A549 (cell line): ENCODE measurements around the gene PRUNE2. TPM values are rescaled to one million over a fixed set of nuclear protein-coding genes. Genes with fewer than 3 reads are reported as not detected.
A peak's percentile ranks its signal among the peaks of the same experiment; 100 is the strongest.
"Not testable (repeated sequence)": the region's sequence is repeated elsewhere in the genome, so short reads cannot be mapped to it uniquely, and the experiment has no call there.

Experiments used
- ATAC-seq, 2 experiments: fragments of 200-7000 bp in 1 of 2; fragments of >200 bp in 1 of 2; cut with Nextera tagmentation in 1 of 2; cut with Tn5 transposase in 1 of 2; 3 replicates each; pipeline versions ENCODE4 v1.8.0 to v1.9.1; 2018 to 2020; ENCODE audit warnings: mild to moderate bottlenecking in 1 of 2, moderate library complexity in 1 of 2
- CTCF ChIA-PET: fragments of 300-600 bp; sonication (Branson Sonifier 250); formaldehyde crosslinking; extraction: SDS; loops from one replicate; lab custom pipeline; 2021; ENCODE audit warnings: antibody characterized with exemption, inconsistent platforms; lab: Yijun Ruan, JAX
- POLR2A ChIA-PET: fragments of 350-600 bp; formaldehyde crosslinking; extraction: SDS; loops from one replicate; lab custom pipeline; 2021; ENCODE audit warnings: antibody characterized with exemption, inconsistent platforms; lab: Yijun Ruan, JAX
- DNase-seq, 2 experiments: peaks; one replicate each; pipeline versions ENCODE4 v3.0.0 to v3.0.0-alpha.2; 2011 to 2016; ENCODE audit warnings: low read depth in 1 of 2, low spot score in 1 of 2
- FAIRE-seq: peaks from 2 replicates; lab custom pipeline; 2011; peaks lifted over from hg19 to GRCh38; lab: Jason Lieb, UNC
- H3K27ac ChIP-seq, 2 experiments: fragments of >200 bp; sonication (Bioruptor Twin); formaldehyde crosslinking; 3 replicates each; pipeline ENCODE4 v1.5.1; 2016 to 2017
- H3K4me1 ChIP-seq: fragments of >200 bp; sonication (Bioruptor Twin); formaldehyde crosslinking; 3 replicates; pipeline ENCODE4 v1.6.1; 2016
- H3K4me2 ChIP-seq: fragments of >200 bp; sonication (Bioruptor Twin); formaldehyde crosslinking; 3 replicates; pipeline ENCODE4 v1.6.1; 2016
- H3K4me3 ChIP-seq: fragments of >200 bp; sonication (Bioruptor Twin); formaldehyde crosslinking; 3 replicates; pipeline ENCODE4 v1.5.1; 2016
- H3K9me3 ChIP-seq: fragments of >200 bp; sonication (Bioruptor Twin); formaldehyde crosslinking; 3 replicates; pipeline ENCODE4 v1.6.1; 2016
- BHLHE40 ChIP-seq: IDR thresholded peaks from 2 replicates; pipeline ENCODE4 v1.6.1; 2012; ENCODE audit warnings: low read depth, low read length, inconsistent platforms
- CHD2 ChIP-seq: fragments of 150-350 bp; IDR thresholded peaks from 2 replicates; pipeline ENCODE4 v1.6.1; 2014; ENCODE audit warnings: low read length; ENCODE audit not compliant: partially characterized antibody
- ESRRA ChIP-seq: fragments of 150-350 bp; IDR thresholded peaks from 2 replicates; pipeline ENCODE4 v1.6.1; 2014; ENCODE audit warnings: mild to moderate bottlenecking, low read length, borderline replicate concordance
- FOSL2 ChIP-seq, 2 experiments: fragments of 450-650 bp in 1 of 2; fragments of >200 bp in 1 of 2; sonication (Bioruptor Twin) in 1 of 2; formaldehyde crosslinking; IDR thresholded peaks; 2 replicates each; pipeline versions ENCODE4 v1.5.0 to v1.6.1; 2016 to 2020; ENCODE audit warnings: mild to moderate bottlenecking in 1 of 2, moderate library complexity in 1 of 2
- HOXB5 ChIP-seq: fragments of 250-450 bp; sonication (Bioruptor Pico); IDR thresholded peaks from 2 replicates; pipeline ENCODE4 v1.5.0; 2020; ENCODE audit warnings: mild to moderate bottlenecking, moderate library complexity
- JUN ChIP-seq, 2 experiments: fragments of >200 bp; sonication (Bioruptor Twin); formaldehyde crosslinking; IDR thresholded peaks; 2 replicates in 1 of 2; 3 replicates in 1 of 2; pipeline ENCODE4 v1.6.1; 2016 to 2017
- NFE2L2 ChIP-seq: fragments of 150-350 bp; conservative IDR thresholded peaks from 2 replicates; pipeline ENCODE4 v1.6.1; 2014; ENCODE audit warnings: low read length
- PBX3 ChIP-seq: IDR thresholded peaks from 2 replicates; pipeline ENCODE4 v1.6.1; 2012
- PHF8 ChIP-seq: fragments of 200-600 bp; sonication (generic); IDR thresholded peaks from 2 replicates; pipeline ENCODE4 v1.6.1; 2016; ENCODE audit warnings: low read depth, mild to moderate bottlenecking, antibody characterized with exemption, moderate library complexity, borderline replicate concordance
- RFX5 ChIP-seq: fragments of 450-650 bp; IDR thresholded peaks from 2 replicates; pipeline ENCODE4 v1.7.1; 2014; ENCODE audit warnings: antibody characterized with exemption, mild to moderate bottlenecking, moderate library complexity
- TFCP2L1 ChIP-seq: fragments of 250-450 bp; sonication (Bioruptor Pico); IDR thresholded peaks from 2 replicates; pipeline ENCODE4 v1.5.0; 2021; ENCODE audit warnings: mild to moderate bottlenecking
- ZNF302 ChIP-seq: fragments of 250-450 bp; sonication (Bioruptor Pico); IDR thresholded peaks from 2 replicates; pipeline ENCODE4 v1.9.0; 2021; ENCODE audit warnings: inconsistent platforms, mild to moderate bottlenecking, moderate library complexity
- WGBS: methylation state at CpG from one replicate; pipeline ENCODE4 v1.1.6; 2017; ENCODE audit errors: missing lambda C conversion rate; 5-methylcytosine and 5-hydroxymethylcytosine counted together
- polyA plus RNA-seq, 4 experiments: library from polyadenylated mRNA; depleted of rRNA in 3 of 4; stranded (reverse); fragments of >200 nt; fragmentation: RNase III in 1 of 4; extraction: RNeasy Plus Mini Kit Qiagen cat#74134 plus additional on column Dnase treatment in 1 of 4; gene quantifications; 2 replicates in 3 of 4; 3 replicates in 1 of 4; pipeline ENCODE4 v1.2.3, GENCODE V29; 2011 to 2017
- TF ChIP-seq, protein P1 (sequence below): fragments of >200 bp; sonication (Bioruptor Twin); formaldehyde crosslinking; IDR thresholded peaks from 2 replicates; pipeline ENCODE4 v1.6.1; 2016

The PRUNE2 gene
- polyA plus RNA-seq, 2 of the 4 experiments (the other 2 are of a cell fraction), result 0.04 TPM; not detected in 1

GRCh38 chr9:76595645-76596044 lies 310.3 kb downstream of the PRUNE2 start:
- no peak overlapping the region for H3K4me2 ChIP-seq
- DNase-seq, result no peak
- TF ChIP-seq PBX3 (no peak), CHD2 (no peak), TFCP2L1 (CRISPR knock-in tag) (no peak), HOXB5 (no peak)
- ChIA-PET CTCF (no interaction called here), POLR2A (no interaction called here)
- H3K27ac ChIP-seq, result no peak overlapping the region
- 49% methylated on average over 3 of the region's 3 CpGs for WGBS
- H3K4me1 ChIP-seq, result no peaks in the 10 kb centered on the region
- peak in 1 of 2 experiments; percentile 19; a peak in 1 of 6 replicates for ATAC-seq
- FAIRE-seq, result no peak
- no peaks in the 10 kb centered on the region for H3K9me3 ChIP-seq
- no peak overlapping the region for H3K4me3 ChIP-seq

- ChIA-PET POLR2A (interaction anchor here (0.6 kb wide), 1 partner anchor 12 kb away, joined by 3 read pairs; no protein-coding TSS in a partner anchor), CTCF (no interaction called here)
- WGBS, result 23% methylated on average over 4 of the region's 4 CpGs
- Histone ChIP-seq H3K4me3 (no peak overlapping the region), H3K9me3 (no peaks in the 10 kb centered on the region), H3K27ac (no peak overlapping the region), H3K4me2 (no peak overlapping the region)
- no peak for ATAC-seq
- DNase-seq, result no peak
- FAIRE-seq, result no peak
- TF ChIP-seq, protein P1, sequence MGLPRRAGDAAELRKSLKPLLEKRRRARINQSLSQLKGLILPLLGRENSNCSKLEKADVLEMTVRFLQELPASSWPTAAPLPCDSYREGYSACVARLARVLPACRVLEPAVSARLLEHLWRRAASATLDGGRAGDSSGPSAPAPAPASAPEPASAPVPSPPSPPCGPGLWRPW, result no peak
- TF ChIP-seq ESRRA (no peak), JUN (IDR thresholded peaks at IDR 0.05) (no peak), PHF8 (no peak), RFX5 (no peak), FOSL2 (IDR thresholded peaks at IDR 0.05) (no peak), FOSL2 (CRISPR knock-in tag; IDR thresholded peaks at IDR 0.05) (no peak), ZNF302 (CRISPR knock-in tag) (no peak), BHLHE40 (no peak), NFE2L2 (no peak)
- TF ChIP-seq, all 56 proteins: peak for 0
- no peaks in the 10 kb centered on the region for H3K4me1 ChIP-seq
These were observed 311.0 kb downstream of the PRUNE2 start for GRCh38 chr9:76594764-76595424.

DNA sequence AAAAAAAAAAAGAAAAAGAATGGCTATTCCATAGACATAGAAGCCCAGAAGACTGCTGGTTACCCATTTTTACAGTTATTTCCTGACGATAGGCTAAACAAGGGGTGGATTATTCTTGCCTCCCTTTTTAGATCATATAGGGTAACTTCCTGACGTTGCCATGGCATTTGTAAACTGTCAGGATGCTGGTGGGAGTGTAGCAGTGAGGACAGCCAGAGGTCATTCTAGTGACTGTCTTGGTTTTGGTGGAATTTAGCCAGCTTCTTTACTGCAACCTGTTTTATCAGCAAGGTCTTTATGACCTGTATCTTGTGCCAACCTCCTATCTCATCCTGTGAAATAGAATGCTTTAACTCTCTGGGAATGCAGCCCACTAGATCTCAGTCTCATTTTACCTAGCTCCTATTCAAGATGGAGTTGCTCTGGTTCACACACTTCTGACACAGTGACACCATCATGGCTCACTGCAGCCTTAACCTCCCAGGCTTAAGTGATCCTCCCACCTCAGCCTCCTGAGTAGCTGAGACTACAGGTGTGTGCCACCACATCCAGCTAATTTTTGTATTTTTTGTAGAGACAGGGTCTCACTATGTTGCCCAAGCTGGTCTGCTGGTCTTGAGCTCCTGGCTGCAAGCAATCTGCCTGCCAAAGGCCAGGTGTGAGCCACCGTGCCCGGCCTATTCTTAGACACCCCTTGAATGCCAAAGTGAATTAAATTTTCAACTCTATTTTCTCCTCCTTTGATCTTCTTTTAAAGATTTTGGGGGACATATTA lies 311.8 kb downstream of the PRUNE2 start:
- H3K4me3 ChIP-seq, H3K27ac ChIP-seq, CTCF ChIA-PET, H3K9me3 ChIP-seq, ATAC-seq, FAIRE-seq, H3K4me1 ChIP-seq, DNase-seq, H3K4me2 ChIP-seq: not testable (repeated sequence)
- POLR2A ChIA-PET, result interaction anchor here (0.6 to 0.7 kb wide), 2 partner anchors 13 to 219 kb away, joined by 3 to 5 read pairs; no protein-coding TSS in a partner anchor
- WGBS, result 28% methylated on average over 4 of the region's 4 CpGs

GRCh38 chr9:76592974-76593347 lies 313.0 kb downstream of the PRUNE2 start:
- ATAC-seq, result no peak
- H3K4me1 ChIP-seq, result no peaks in the 10 kb centered on the region
- no peak for TF ChIP-seq CHD2
- TF ChIP-seq FOSL2 (IDR thresholded peaks at IDR 0.05), result no peak
- no peak for TF ChIP-seq FOSL2 (CRISPR knock-in tag; IDR thresholded peaks at IDR 0.05)
- ChIA-PET CTCF (interaction anchor here (0.7 kb wide), 1 partner anchor 386 kb away, joined by 3 read pairs; no protein-coding TSS in a partner anchor), POLR2A (no interaction called here)
- no peak for FAIRE-seq
- no peak overlapping the region for H3K4me2 ChIP-seq
- H3K4me3 ChIP-seq, result no peak overlapping the region
- no peaks in the 10 kb centered on the region for H3K9me3 ChIP-seq
- DNase-seq, result no peak
- 6% methylated on average over 2 of the region's 2 CpGs for WGBS
- no peak overlapping the region for H3K27ac ChIP-seq
